Right forelimb (tissue), 1 donor: ENCODE measurements around the gene TNFSF10.
"Not testable (repeated sequence)": the region's sequence is repeated elsewhere in the genome, so short reads cannot be mapped to it uniquely, and the experiment has no call there.

Experiments
- DNase-seq: peaks from one replicate; pipeline ENCODE4 v3.0.0-alpha.2; 2018

The TNFSF10 gene

DNA sequence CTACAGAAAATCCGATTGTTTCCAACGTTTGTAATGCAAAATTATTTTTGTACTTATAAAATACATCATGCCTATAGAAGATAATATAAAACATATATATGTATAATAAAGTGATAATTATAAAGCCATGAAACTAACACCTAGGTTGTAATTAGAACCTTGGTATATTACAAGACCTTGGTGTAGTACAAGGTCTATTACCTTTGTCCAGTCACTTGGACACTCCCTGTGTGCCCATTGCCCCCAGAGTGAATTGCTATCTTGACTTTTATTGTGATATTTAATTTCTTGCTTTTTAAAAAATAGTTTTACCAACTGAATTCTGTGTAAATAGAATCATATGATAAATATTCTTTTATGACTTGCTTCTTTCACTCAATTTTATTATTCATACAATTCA, 20.7 kb upstream of the TNFSF10 start:
- no peak for DNase-seq

- DNase-seq = no peak
Measured at GRCh38 chr3:172543419-172543818, 20.2 kb upstream of the TNFSF10 start.

- no peak for DNase-seq
Measured at GRCh38 chr3:172542999-172543398, 19.8 kb upstream of the TNFSF10 start.

DNA sequence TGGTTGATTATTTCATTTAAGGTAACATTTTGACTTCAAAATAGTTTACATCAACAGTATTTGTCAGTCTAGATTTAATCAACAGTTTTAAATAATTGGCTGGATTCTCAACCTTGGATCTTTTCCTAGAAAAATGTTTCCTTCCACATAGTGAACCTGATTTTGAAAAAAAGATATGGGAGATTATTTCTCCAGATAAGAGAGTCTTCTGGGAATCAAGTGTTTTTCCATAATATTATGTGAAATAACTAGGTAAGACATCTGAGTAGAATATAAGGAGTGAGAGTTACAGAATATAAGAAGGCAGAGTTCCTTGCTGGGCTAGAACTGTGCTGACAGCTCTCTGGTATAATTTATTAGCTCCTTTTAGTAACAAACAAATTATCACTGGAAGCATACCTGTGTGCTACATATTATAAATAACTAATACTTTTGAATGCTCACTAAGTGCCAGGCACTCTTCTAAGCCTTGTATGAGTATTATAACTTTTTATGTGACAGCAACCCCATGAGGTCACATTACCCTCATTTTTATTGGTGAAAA, 18.8 kb upstream of the TNFSF10 start:
- DNase-seq = no peak

- no peak for DNase-seq
Measured at GRCh38 chr3:172540049-172540448, 16.8 kb upstream of the TNFSF10 start.

- DNase-seq = no peak
Measured at GRCh38 chr3:172539273-172539672, 16.0 kb upstream of the TNFSF10 start.

- no peak for DNase-seq
Measured at GRCh38 chr3:172538368-172539151, 15.3 kb upstream of the TNFSF10 start.

DNA sequence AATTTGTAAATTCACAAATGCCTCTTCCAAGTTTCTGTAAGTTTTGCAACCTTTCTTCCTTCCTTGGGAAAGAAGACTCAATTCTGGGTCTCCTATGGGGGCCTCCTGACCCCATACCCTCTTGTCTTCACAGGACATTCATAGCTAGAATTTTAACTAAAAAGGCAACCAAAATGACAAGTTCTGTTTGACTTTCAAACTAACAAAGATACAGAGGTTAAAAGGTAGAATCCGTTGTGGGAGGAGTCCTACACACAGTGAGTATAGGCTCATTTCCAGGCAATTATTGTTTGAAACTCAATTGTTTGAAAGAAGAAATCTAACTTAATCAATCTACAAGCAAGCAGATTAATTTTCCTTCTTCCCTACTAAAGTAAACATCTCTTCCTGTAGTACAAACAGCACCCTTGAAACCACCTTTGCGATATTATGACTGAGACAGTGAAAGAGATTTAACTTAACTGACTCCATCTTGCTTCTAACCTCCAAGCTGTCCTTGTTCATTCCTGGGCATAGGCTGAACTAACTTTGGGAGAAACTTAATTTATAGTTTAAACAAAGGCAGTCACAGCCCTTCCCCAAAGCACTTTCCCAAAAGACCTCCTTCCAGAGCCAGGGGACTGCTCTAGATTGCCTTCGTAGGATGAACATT, 14.4 kb upstream of the TNFSF10 start:
- no peak for DNase-seq

DNA sequence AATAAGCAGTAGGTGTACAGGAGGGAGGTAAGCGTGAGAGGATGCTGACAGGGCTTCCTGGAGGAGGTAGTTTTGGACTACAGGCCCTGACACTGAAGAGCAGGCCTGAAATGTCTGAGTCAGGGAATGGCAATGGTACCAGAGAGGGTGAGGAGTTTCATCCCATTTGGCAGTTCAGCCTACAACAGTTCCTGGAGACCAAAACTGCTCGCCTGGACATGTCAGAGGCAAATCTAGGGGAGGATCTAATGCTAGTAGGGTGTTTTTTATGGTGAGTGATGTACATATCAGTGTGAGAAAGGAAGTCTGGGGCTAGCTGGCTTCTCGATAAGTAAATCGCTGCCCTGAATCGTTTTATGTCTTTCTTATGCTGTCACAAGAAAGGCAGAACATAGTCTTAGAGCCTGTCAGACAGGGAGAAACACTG, 13.8 kb upstream of the TNFSF10 start:
- DNase-seq = no peak

DNA sequence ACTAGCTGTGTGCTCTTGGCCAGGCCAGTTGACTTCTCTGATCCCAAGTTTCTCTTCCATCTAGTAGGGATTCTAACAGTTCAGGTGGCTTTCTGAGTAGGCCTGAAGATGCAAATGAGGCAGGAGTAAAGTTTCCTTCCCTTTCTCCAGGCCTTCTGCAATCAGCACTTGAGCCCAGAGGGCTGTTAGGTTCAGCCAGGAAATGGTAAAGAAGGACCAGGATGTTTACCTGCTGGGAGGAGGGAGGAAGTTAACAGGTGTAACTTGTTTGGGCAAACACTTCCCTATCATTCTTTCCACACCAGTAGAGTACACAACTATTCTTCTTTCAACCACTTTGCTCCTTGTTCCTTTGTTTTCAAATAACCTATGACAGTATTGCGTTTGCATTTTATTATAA, 13.3 kb upstream of the TNFSF10 start:
- DNase-seq = no peak

GRCh38 chr3:172530566-172530965, 7.3 kb upstream of the TNFSF10 start:
- no peak for DNase-seq

DNA sequence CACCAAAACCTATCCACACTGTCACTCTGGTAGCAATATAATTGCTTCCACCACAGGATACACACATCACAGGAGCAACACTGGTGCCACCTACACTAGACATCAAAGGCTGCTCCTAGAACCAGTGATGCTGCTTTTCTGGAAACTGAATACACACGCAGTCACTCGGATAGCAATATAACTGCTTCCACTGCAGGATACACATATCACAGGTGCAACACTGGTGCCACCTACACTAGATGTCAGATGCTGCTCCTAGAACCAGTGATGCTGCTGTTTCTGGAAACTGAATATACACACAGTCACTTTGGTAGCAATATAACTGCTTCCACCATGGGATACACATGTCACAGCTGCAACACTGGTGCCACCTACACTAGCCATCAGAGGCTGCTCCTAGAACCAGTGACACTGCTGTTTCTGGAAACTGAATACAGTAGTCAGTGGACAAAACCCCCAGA, 6.9 kb upstream of the TNFSF10 start:
- DNase-seq = no peak

- no peak for DNase-seq
Measured at GRCh38 chr3:172528677-172529076, 5.4 kb upstream of the TNFSF10 start.

- no peak for DNase-seq
Measured at GRCh38 chr3:172527306-172527705, 4.1 kb upstream of the TNFSF10 start.

- DNase-seq = no peak
Measured at GRCh38 chr3:172525116-172525613, 1.9 kb upstream of the TNFSF10 start.

GRCh38 chr3:172524611-172525010, 1.4 kb upstream of the TNFSF10 start:
- no peak for DNase-seq

DNA sequence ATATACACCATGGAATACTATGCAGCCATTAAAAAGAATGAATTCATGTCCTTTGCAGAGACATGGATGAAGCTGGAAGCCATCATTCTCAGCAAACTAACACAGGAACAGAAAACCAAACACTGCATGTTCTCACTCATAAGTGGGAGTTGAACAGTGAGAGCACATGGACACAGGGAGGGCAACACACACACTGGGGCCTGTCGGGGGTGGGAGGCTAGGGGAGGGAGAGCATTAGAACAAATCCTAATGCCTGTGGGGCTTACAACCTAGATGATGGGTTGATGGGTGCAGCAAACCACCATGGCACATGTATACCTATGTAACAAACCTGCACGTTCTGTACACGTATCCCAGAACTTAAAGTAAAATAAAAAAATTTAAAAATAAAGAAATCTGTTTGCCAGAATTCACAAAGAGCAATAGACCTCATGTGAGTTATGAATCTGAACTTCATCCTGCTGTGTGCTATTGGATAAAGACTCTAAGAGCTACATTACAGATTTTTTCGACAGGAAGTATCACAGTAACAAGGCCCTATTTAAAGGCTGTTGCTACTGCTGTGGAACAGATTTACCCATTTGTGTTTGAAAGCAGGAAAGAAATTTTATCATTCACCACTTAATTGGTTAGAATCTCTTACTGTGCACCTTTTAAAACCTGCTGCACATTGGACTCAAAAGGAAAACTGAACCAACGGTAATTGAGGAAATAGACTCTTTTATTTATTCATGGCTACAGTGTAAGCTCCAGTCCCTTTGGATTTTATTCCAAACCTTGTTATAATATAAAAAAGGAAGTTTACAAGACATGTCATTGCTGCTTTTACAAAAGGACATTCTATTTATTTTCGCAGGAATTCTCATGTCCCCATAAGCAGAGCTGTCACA, 1.1 kb downstream of the TNFSF10 start:
- not testable (repeated sequence) for DNase-seq

DNA sequence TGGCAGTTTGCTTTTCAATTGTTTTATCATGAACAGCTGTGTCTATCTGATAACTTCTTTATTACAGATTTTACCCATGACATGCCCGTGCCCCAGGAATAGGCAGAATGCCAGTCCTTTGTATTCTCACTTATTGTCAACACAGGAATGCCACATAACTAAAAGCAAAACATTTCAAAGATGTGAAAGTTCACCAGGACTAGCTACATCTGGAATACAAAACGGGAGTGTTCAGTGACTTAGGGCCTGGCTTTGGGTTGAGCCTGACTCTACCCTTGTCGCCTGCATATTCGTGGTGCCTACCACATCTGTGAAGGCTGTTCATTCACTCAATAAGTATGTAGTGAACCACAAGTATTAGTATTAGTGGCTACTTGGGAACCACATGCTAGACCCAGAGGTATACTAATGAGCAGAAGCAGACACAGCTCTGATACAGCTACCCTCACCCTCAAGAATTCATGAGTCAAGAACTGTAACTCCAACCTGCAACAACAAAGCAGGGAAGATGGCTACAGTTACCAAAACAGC, 2.9 kb downstream of the TNFSF10 start:
- no peak for DNase-seq

DNA sequence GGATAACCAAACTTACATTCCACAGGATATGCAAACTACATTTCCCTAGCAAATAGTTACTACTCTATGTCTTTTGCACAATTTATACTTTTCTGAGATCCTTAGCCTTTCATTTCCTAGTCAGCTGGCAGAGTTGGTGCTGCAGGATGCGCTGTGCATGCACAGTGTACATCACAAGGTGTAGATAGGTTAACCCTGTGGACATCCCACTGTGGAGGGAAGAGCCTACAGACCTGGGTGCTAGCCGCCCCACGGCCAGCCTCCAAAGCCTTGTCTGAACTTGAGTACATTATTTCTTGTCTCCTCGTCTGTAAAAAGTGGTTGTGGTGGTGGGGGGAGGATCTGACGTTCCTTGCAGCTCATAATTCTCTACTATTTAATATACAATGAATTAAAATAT, 3.5 kb downstream of the TNFSF10 start:
- DNase-seq = no peak

GRCh38 chr3:172518929-172519640, 4.1 kb downstream of the TNFSF10 start:
- no peak for DNase-seq

- DNase-seq = no peak
Measured at GRCh38 chr3:172517859-172518466, 5.3 kb downstream of the TNFSF10 start.
